Prostate gland (tissue), 2 donors: Measurements from ENCODE around the gene PHACTR2.

Experiments
- POLR2AphosphoS5 ChIP-seq: sonication (generic); formaldehyde crosslinking; IDR thresholded peaks from one replicate; pipeline ENCODE4 v1.6.1; 2017; ENCODE audit warnings: antibody characterized with exemption
- TF ChIP-seq, protein P1 (sequence below), 4 experiments: fragments of 200-600 bp in 2 of 4; fragments of 450-650 bp in 2 of 4; sonication (generic) in 2 of 4; IDR thresholded peaks; 1 replicate in 3 of 4; 2 replicates in 1 of 4; pipeline ENCODE4 v1.5.1; 2016 to 2019; ENCODE audit warnings: antibody characterized with exemption in 4 of 4, mild to moderate bottlenecking in 2 of 4, moderate library complexity in 2 of 4

- no peak for TF ChIP-seq POLR2AphosphoS5
- TF ChIP-seq, protein P1, sequence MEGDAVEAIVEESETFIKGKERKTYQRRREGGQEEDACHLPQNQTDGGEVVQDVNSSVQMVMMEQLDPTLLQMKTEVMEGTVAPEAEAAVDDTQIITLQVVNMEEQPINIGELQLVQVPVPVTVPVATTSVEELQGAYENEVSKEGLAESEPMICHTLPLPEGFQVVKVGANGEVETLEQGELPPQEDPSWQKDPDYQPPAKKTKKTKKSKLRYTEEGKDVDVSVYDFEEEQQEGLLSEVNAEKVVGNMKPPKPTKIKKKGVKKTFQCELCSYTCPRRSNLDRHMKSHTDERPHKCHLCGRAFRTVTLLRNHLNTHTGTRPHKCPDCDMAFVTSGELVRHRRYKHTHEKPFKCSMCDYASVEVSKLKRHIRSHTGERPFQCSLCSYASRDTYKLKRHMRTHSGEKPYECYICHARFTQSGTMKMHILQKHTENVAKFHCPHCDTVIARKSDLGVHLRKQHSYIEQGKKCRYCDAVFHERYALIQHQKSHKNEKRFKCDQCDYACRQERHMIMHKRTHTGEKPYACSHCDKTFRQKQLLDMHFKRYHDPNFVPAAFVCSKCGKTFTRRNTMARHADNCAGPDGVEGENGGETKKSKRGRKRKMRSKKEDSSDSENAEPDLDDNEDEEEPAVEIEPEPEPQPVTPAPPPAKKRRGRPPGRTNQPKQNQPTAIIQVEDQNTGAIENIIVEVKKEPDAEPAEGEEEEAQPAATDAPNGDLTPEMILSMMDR (IDR thresholded peaks at IDR 0.05): no peak
Observed at GRCh38 chr6:143718472-143718871, 40.7 kb downstream of the PHACTR2 start.
